GM19351 (cell line): ENCODE measurements around the gene DDT.
"Not testable (repeated sequence)": the region's sequence is repeated elsewhere in the genome, so short reads cannot be mapped to it uniquely, and the experiment has no call there.

Experiments
- ATAC-seq: cut with Tn5 transposase; IDR thresholded peaks from one replicate; pipeline ENCODE4 v1.9.1; 2021; ENCODE audit warnings: mild to moderate bottlenecking, moderate library complexity; ENCODE audit not compliant: unreplicated experiment

The DDT gene

DNA sequence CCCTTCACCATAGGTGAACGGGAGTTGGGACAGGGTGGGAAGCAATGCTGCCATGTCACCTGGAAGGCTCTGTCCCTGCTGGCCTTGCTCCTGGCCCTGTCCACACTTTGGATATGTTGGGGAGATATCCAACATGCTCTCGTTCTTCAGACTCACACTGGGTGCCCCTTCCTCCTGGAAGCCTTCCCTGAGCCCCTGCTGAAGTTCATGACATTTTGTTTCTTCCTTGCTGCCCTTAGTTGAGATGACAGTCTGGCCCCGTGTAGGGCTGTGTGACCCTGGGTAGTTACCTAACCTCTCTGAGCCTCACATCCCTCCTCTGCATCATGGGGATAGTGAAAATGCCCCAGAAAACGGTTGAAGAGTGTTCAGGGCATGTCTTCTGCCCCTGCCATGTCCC lies 20.8 kb downstream of the DDT start:
- not testable (repeated sequence) for ATAC-seq

DNA sequence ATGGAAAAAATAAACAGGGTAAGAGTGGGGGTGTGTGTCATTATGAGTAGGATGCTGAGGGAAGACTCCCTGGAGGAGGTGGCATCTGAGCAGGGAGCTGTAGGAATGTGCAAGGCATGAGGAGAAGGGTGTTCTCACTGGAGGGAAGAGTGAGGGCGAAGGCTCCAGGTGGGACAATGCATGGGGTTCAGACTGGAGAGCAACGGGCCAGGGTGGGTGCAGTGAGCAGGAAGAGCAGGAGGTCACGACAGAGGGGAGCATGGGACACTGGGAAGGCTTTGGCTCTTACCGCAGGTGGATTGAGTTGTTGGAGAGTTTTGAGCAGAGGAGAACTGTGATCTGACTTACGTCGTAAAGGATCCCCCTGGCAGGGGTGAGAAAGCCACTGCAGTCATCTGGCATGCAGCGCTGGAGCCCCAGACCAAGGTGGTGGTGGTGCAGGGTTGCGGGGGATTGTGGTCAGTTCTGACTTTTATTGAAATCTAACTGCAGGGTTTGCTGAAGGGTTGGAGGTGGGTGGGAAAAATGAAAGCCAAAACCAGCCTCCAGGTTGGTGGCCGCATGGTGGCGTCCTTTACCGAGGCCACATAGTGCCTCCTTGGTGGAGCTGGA lies 21.3 kb downstream of the DDT start:
- ATAC-seq: not testable (repeated sequence)

GRCh38 chr22:23951383-23951782 lies 22.9 kb downstream of the DDT start:
- not testable (repeated sequence) for ATAC-seq

DNA sequence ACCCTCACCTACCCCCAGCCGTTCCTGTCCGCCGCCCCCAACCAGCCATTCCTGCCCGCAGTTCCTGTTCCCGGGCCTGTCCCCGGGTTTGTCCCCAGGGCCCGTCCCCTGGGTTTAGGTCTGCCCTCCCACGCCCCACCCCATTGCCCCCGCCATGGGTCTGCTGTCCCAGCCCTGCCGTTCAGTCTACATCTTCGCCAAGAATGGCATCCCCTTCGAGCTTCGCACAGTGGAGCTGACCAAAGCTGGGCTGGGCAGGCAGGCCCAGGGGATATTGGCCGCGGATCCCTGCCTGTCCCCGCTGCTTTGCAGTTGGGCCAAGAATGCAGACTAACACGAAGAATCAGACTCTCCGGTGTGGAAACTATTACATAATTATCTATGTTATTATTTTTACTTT lies 24.5 kb downstream of the DDT start:
- ATAC-seq: not testable (repeated sequence)

- not testable (repeated sequence) for ATAC-seq
These were observed 26.9 kb downstream of the DDT start for GRCh38 chr22:23947391-23947790.

- not testable (repeated sequence) for ATAC-seq
These were observed 34.1 kb downstream of the DDT start for GRCh38 chr22:23940166-23940565.

GRCh38 chr22:23939017-23939357 lies 35.3 kb downstream of the DDT start:
- ATAC-seq: no peak

- ATAC-seq: no peak
These were observed 35.8 kb downstream of the DDT start for GRCh38 chr22:23938328-23939016.

- no peak for ATAC-seq
These were observed 47.7 kb downstream of the DDT start for GRCh38 chr22:23926561-23926960.

- ATAC-seq: no peak
These were observed 49.1 kb downstream of the DDT start for GRCh38 chr22:23925020-23925606.

GRCh38 chr22:23922921-23923320 lies 51.3 kb downstream of the DDT start:
- no peak for ATAC-seq

GRCh38 chr22:23921586-23922201 lies 52.5 kb downstream of the DDT start:
- ATAC-seq: not testable (repeated sequence)
